G401.6 (cell line): ENCODE results near the gene PTGDR.

ENCODE experiments used
- FAIRE-seq: peaks from 2 replicates; lab custom pipeline; 2012; peaks lifted over from hg19 to GRCh38; lab: Jason Lieb, UNC

PTGDR gene

DNA sequence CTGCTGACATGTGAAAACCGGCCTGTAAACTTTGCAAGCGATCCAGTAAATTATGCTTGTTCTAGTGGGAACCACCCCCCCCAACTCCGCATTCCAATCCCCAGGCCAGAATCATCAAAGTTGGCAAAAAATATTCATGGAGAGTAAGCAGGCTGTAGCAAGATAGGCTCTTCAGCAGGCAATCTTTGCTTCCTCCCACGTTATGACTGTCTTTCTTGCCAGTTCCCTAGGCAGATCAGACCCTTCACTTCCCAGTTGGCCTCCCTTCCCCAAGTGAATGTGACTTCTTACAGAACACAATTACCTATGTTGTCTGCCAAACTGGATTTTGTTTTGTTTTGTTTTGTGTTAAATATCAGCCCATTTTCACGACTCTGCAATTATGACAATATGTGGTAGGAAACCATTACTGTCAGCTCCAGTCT, 45.4 kb downstream of the PTGDR start:
- no peak for FAIRE-seq

DNA sequence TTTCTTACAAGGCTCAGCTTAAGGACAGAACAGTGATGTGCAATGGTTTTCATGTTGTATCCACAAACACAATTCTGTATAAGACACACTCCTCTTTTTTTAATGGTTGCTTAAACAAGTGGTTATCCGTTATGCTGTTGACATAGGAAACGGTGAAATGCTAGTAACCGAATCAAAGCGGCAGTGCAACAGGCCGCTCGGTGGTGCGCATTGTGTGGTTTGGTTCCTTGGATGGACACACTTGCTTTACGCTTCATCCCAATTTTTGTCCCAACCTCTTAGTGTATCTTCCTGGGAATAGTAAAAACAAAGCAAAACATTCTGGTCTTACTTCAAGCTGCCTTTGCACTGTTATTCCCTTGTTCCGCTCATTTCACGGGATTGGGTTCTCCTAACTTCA, 46.0 kb downstream of the PTGDR start:
- FAIRE-seq: no peak

DNA sequence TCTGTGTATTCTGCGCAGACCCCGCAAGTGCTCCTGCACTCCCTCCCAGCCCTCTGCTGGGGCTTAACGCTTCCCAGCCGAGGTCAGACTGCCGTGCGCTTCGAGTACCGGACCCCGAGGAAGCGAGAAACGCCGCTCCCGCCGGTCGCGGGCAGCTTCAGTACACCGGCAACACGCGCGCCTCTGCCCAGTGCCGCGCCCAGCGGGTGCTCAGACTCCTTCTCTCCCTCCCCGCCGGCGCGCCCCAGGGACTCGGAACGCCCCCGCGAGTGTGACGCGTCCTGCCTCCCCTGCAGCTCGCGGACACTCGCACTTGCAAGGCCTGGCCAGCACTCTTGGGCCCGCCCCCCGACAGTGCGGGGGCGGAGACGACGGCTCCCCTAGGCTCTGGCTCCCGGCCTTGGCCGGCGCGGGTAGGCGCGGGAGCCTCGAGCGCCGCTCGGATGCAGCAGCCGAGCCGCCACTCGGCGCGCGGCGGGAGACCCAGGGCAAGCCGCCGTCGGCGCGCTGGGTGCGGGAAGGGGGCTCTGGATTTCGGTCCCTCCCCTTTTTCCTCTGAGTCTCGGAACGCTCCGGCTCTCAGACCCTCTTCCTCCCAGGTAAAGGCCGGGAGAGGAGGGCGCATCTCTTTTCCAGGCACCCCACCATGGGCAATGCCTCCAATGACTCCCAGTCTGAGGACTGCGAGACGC, 46.6 kb downstream of the PTGDR start, which contains the start of gene PTGER2:
PTGER2 (plus strand) TSS at position 410 of the 692 bp plus-strand sequence; CDS start at position 647, 237 bp downstream.
- FAIRE-seq: no peak

DNA sequence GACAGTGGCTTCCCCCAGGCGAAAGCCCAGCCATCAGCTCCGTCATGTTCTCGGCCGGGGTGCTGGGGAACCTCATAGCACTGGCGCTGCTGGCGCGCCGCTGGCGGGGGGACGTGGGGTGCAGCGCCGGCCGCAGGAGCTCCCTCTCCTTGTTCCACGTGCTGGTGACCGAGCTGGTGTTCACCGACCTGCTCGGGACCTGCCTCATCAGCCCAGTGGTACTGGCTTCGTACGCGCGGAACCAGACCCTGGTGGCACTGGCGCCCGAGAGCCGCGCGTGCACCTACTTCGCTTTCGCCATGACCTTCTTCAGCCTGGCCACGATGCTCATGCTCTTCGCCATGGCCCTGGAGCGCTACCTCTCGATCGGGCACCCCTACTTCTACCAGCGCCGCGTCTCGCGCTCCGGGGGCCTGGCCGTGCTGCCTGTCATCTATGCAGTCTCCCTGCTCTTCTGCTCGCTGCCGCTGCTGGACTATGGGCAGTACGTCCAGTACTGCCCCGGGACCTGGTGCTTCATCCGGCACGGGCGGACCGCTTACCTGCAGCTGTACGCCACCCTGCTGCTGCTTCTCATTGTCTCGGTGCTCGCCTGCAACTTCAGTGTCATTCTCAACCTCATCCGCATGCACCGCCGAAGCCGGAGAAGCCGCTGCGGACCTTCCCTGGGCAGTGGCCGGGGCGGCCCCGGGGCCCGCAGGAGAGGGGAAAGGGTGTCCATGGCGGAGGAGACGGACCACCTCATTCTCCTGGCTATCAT, 47.3 kb downstream of the PTGDR start:
- no peak for FAIRE-seq

DNA sequence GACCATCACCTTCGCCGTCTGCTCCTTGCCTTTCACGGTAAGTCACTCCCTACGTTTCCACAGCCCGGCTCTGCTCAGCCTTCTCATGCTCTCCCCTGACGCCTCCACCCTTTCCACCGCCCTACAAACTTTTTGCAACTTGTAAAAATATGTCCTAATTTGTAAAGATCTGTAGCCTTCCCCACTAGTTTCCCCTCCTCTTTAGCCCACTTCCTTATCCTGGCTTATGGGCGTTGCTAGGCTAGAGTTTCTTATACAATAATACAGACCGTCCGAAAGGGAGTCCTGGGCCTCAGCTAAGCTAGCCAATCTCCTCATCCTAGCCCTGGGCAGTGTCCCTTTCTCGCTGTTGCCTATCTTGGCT, 47.8 kb downstream of the PTGDR start:
- no peak for FAIRE-seq

DNA sequence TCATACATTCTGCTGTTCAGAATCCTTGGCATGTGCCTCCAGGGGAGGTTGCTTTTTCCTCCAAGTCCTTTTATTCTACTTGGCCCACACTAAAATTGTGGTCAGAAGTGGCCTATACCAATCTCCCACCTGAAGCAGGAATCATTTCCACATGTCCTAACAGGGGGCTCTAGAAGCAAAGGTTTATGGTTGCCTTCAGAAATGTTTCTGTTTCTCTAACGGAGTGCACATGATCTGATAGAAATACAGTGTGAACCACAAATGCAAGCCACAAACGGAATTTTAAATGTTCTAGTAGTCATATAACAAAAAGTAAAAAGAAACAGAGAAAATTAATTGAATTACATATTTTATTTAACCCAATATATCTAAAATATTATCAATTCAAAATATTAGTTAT, 50.6 kb downstream of the PTGDR start:
- FAIRE-seq: no peak

DNA sequence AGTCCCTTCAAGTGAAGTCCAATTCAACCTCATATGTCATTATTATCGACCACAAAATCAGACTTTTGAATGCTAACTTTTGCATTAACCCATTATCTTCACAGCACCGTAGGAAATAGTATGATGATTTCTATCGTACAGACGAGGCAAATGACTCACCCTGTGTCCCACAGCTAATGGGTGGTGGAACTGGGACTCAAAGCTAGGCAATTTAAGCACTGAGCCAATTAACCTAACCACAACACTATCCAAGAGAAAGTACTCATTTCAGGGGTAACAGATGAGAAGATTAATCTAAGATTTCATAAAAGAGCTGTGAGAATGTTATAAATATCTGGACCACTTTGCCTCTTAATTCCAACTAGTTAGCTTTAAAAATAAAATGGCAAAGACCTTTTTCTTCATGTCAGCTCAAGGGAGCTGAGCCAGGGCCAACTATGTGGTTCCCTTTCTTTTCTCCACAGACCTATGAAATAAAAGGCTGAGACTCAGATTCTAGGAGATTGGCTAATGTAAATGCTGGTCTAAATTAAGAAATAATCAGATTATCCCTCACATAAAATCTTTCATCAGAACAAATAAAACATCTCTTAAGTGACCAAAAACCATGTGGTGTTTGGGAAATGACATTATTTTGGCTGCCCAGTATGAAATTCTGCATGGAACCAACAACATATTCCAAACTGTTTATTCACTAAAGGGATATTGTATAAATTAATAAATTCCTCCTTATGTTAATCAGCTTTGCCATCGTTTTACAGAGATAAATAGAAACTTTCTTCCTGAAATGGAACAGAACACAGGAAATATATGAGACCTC, 51.5 kb downstream of the PTGDR start:
- no peak for FAIRE-seq

DNA sequence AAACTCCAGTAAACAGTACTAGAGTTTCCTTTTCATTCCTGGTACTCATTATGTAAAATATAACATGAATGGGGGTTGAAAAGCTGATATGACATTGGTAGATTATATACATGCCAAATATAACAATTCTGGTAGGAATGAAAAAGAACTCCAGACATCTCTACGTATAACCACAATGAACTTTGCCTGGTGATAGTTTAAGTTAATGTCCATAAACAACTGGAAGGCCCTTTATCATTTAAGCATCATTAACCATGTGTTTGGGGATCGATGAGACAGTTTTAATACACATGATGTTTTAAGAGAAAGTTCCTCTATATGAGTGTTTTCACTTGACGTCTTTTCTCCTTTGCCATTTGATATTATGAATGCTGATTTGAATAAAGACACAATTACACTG, 52.4 kb downstream of the PTGDR start:
- FAIRE-seq: no peak

DNA sequence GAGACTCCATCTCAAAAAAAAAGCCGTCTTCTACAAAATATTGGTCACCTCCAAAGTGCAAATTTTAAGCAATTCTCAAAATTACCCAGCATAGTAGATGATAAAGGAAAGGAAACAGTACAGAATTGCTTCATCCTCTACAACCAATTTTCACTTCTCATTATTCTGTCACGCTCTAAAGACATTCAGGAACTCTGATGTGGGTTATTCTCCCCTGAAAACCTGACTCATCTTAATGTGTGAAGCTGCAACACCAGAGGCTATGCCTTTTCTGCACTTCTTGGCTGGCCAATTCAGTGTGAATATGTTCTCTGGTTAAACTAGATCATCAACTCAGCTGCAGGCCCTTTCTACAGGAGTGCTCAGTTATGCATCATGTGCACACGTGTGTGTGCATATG, 57.6 kb downstream of the PTGDR start:
- no peak for FAIRE-seq

DNA sequence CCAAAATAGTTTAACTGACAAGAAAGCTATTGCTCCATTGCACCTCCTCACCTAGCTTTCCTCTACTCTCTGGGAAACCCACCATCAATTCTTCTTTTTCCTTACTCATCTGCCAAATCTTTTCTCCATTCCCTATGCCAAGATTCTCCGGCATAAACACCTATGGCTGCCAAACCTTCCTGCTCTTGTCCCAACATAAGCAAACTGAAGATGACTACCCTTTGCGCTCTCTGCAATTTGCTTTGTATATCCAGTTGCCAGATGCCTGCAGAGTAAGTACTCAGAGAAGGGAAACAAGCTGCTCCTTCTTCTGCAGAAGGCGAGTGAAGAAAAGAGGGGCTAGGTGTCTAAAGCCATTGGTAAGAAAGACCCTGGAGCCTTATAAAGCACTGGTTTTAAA, 58.1 kb downstream of the PTGDR start:
- no peak for FAIRE-seq
